Cardiac fibroblast (primary cell): ENCODE data around the gene DALRD3.

Source experiments
- DNase-seq, 2 donors: peaks; one replicate each; pipeline versions ENCODE4 v3.0.0 to v3.0.0-alpha.2; 2010; ENCODE audit warnings: low read depth in 2 of 2
- H3K4me3 ChIP-seq, 2 donors: replicated peaks in 1 of 2; 1 replicate in 1 of 2; 2 replicates in 1 of 2; pipeline ENCODE4 v1.5.1; 2011; ENCODE audit warnings: low read depth in 2 of 2, low read length in 2 of 2, mild to moderate bottlenecking in 2 of 2, moderate library complexity in 1 of 2
- TF ChIP-seq, protein P1 (sequence below): IDR thresholded peaks from one replicate; pipeline ENCODE4 v1.5.1; 2011; ENCODE audit warnings: low read depth, mild to moderate bottlenecking, low read length, inconsistent platforms

Gene DALRD3

DNA sequence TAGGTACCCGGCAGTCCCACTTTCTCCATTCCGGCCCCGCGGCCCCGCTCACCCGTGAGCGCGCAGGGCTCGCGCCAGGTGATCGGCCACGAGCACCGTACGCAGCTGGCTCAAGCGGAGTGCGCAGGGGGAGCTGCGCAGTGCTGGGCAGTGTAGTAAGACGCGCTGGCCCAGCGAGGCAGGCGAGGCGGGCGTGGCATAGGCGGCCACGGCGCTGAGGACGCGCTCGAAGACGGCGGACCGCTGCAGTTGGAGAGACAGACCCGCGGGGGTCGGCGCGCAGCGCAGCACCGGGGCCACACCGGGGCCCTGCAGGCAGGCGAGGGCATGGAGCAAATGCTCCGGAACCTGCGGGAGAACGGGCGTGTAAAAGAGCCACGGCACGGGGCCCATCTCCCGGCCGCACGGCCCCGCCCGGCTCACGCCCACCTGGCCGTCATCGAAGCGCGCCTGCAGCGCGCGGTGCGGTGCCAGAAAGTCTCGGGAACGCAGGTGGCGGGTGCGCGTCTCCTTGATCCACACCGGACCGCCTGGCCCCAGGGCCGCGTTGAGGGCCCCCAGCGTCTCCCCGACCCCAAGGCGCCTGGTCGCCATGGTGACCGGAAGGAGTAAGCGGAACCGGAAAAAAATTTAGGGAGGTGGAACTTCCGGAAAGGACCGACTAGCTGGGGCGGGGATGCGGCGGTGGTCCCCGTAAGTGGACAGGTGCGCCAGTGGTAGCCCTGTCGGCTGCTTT is at the start of gene DALRD3:
Gene DALRD3 (minus strand): TSS at position 610 of the 736 bp plus-strand sequence. CDS start 16 bp downstream, at position 594.
- TF ChIP-seq, protein P1, sequence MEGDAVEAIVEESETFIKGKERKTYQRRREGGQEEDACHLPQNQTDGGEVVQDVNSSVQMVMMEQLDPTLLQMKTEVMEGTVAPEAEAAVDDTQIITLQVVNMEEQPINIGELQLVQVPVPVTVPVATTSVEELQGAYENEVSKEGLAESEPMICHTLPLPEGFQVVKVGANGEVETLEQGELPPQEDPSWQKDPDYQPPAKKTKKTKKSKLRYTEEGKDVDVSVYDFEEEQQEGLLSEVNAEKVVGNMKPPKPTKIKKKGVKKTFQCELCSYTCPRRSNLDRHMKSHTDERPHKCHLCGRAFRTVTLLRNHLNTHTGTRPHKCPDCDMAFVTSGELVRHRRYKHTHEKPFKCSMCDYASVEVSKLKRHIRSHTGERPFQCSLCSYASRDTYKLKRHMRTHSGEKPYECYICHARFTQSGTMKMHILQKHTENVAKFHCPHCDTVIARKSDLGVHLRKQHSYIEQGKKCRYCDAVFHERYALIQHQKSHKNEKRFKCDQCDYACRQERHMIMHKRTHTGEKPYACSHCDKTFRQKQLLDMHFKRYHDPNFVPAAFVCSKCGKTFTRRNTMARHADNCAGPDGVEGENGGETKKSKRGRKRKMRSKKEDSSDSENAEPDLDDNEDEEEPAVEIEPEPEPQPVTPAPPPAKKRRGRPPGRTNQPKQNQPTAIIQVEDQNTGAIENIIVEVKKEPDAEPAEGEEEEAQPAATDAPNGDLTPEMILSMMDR = no peak
- H3K4me3 ChIP-seq = peak within 1 kb of the TSS; percentile 75 to 85
- DNase-seq = peak; percentile 59 to 62

DNA sequence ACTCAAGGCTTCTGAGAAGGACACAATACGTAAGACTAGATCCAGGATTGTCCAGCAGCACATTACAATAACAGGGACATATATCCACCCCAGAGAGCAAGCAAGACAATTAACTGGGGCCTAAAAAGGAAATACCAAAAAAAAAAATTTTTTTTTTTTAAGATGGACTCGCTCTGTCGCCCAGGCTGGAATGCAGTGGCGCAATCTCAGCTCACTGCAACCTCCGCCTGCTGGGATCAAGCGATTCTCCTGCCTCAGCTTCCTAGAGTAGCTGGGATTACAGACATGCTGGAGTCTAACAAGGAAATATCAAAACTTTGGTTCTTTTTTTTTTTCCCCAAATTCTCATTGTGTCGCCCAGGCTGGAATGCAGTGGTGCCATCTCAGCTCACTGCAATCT is 39.6 kb upstream of the DALRD3 start:
- DNase-seq = no peak
- TF ChIP-seq, protein P1 = no peak

GRCh38 chr3:49057268-49057667 is 38.9 kb upstream of the DALRD3 start:
- TF ChIP-seq, protein P1 = no peak
- H3K4me3 ChIP-seq = no peak overlapping the region
- no peak for DNase-seq

More for the DNA sequence above, 39.6 kb upstream of the DALRD3 start:
- H3K4me3 ChIP-seq = no peak overlapping the region

DNA sequence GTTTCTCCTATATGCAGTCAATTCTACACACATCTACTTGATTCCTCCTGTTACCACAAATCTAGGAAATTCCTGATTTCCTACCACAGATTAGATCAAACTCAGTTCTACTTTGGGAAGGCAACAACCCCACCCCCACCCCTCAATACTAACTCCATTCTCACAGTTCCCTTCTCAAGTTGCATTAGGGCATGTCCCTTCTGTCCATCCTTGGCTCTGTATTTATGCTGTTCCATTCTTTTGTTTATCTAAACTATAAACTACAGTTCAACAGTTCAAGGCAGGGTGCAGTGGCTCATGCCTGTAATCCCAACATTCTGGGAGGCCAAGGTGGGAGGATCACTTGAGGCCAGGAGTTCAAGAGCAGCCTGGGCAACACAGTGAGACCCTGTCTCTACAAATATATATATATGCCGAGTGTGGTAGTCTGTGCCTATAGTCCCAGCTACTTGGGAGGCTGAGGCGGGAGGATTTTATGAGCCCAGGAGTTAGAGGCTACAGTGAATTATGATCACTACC is 36.0 kb upstream of the DALRD3 start:
- TF ChIP-seq, protein P1 = no peak
- no peak overlapping the region for H3K4me3 ChIP-seq
- no peak for DNase-seq

DNA sequence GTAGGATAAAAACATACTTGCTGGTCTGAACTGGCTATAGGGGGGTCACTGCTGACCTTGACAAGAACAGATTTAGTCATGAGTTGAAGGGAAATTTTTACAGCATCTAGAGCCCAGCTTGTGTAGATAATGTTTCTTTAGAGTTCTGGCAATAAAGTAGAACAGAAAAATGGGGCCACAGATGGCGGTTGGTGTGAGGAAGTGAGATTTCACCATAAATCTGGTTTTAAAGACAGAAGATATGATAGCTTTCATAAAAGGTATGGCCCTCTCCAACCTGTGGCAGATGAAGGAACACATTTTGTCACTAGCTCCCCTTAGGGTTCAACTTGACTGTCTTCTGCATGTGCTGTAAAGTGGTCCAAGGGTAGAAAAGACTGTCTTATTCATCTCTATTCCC is 35.2 kb upstream of the DALRD3 start:
- TF ChIP-seq, protein P1 = no peak
- no peak for DNase-seq
- H3K4me3 ChIP-seq = no peak overlapping the region

DNA sequence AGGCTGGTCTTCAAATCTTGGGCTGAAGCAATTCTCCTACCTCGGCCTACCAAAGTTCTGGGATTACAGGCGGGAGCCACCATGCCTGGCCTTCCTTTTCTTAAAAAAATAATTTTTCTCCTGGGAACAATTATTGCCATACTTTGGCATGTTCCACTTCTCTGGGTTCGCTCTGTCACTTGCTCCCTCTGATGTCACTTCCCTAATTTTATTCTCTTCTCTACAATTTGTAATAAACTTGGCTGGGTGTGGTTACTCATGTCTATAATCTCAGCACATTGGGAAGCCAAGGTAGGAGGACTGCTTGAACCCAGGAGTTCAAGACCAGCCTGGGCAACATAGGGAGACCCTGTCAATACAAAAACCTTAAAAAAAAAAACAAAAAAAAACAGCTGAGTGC is 16.9 kb upstream of the DALRD3 start:
- no peak for DNase-seq
- H3K4me3 ChIP-seq = no peak overlapping the region
- TF ChIP-seq, protein P1 = no peak
